Middle frontal gyrus (tissue), 1 donor: ENCODE results near the gene SSC4D.

ENCODE experiments used
- DNase-seq: peaks from one replicate; pipeline ENCODE4 v3.0.0-alpha.2; 2015; ENCODE audit warnings: low spot score; ENCODE audit errors: extremely low spot score

The SSC4D gene

DNA sequence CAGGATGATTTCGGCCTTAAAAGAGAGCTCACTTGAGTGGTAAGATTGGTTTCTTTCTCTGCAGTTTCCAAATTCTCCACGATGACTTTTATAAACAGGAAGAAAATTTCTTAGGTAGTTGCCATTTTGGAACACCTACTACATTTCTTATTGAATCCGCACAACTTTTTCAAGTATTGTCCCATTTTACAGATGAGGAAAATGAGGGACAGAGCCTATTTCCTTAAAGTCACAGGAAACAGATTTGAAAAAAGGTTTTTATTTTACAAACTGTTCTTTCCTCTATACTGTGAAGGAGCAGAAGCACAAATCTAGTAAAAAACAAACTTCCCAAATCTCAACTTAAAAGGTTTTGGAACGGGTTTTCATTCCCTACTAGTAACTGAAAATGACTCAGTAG is 53.4 kb downstream of the SSC4D start:
- no peak for DNase-seq

- no peak for DNase-seq
These were observed 54.3 kb downstream of the SSC4D start for GRCh38 chr7:76354981-76355730.

DNA sequence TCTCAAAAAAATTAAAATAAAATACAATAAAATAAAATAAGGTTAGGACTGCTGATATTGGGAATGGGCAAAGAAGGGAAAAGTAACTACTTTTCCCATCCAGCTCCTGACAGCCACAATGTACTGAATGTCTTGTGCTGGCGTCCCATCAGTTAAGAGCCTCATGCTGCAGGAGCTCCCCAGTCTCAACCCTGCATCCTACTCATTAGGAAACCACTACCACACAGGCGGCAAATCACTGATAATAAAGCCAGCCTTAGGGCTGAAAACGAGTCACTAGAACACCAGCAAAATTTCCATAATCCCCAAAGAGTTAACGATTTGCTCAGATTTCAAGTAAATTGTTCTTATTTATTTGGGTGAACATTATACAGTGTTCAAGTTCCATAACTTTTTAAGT is 55.0 kb downstream of the SSC4D start:
- DNase-seq: no peak

GRCh38 chr7:76353744-76354143 is 55.8 kb downstream of the SSC4D start:
- DNase-seq: no peak

DNA sequence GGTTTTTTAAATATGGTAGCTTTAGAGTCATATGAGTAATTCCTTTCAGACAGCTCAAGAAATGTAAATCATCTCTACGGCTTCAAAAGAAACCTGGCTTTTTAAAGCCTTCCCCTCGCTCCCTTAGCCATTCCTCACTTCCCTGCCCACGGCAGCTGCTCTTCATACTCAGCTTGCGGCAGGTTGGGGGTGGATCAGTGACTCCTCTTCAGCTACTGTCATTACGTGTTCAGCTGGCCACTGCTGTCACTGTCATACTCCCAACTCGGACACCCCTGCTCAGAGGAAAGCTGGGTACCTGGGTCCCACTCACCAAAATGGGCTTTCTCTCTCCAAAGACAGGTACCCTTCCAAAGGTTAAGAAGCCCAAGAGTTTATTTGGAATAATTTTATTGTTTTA is 57.3 kb downstream of the SSC4D start:
- DNase-seq: no peak

GRCh38 chr7:76351372-76351771 is 58.1 kb downstream of the SSC4D start:
- DNase-seq: no peak

DNA sequence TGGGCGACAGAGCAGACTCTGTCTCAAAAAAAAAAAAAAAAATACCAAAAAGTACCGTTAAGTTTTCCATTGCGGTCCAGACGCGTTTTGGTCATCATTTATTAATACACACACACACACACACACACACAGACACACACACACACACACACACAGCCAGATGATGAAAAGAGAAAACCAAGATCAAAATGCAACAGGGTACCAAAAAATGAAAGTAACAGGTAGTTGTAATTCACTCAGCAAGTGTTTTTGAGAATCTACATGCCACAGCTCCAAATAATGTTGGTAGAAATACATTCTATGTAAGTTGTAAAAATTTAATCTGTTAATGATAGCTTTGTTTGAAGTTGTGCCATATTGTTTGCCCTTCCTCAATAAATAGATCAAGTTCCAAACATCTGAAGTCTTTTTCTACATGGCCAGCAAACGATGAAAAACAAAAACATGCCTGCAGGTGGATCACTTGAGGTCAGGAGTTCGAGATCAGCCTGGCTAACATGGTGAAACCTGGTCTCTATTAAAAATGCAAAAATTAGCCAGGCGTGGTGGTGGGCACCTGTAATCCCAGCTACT is 60.1 kb downstream of the SSC4D start:
- DNase-seq: no peak

DNA sequence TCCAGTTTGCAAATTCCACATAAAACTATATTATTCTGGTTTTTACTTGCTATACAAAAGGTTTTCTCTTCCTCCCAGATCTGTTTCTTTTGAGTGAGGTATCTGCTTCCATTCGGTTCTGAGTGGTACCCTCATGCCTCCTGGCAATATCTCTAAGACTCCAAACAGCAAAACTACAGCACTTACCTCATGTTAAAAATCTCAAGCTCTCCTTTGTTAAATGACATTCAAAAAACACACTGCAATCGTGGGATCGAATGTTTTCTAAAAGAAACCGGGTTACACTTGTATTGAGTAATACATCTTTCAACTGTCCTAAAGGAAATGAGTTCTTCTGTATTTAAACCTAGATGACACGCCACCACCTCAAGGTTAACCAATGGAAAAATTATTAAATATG is 61.8 kb downstream of the SSC4D start:
- DNase-seq: no peak

DNA sequence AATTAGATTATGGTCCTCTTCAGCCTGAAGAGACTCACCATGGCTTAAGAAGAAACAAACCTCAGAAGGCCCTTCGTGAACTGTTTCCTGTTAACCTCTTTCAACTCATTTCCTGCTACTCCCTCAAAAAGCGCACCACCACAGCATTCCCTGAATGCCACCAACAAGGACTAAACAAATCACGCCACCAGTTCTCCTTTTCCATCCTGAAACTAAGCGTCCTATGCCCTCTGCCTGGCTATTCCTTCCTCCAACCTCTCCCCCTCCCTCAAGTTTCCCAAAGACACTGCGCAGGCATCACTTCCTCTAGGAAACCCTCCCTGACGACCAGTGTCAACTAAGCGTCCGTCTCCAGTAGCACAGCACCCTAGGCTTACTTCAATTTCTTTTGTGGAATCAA is 62.7 kb downstream of the SSC4D start:
- no peak for DNase-seq

GRCh38 chr7:76346097-76346496 is 63.4 kb downstream of the SSC4D start:
- no peak for DNase-seq

DNA sequence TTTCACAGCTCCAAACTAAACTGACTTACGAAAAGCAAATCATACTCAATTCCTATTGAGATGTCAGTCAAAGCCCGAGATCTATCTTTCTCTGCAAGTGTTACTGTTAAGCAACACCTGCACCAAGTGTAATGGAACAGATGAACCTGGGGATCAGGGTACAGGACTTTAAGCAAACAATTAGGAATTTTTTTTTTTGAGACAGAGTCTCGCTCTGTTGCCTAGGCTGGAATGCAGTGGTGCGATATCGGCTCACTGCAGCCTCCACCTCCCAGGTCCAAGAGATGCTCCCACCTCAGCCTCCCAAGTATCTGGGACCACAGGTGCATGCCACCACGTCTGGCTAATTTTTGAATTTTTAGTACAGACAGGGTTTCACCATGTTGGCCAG is 65.6 kb downstream of the SSC4D start:
- no peak for DNase-seq

- DNase-seq: no peak
These were observed 66.1 kb downstream of the SSC4D start for GRCh38 chr7:76343294-76343930.

DNA sequence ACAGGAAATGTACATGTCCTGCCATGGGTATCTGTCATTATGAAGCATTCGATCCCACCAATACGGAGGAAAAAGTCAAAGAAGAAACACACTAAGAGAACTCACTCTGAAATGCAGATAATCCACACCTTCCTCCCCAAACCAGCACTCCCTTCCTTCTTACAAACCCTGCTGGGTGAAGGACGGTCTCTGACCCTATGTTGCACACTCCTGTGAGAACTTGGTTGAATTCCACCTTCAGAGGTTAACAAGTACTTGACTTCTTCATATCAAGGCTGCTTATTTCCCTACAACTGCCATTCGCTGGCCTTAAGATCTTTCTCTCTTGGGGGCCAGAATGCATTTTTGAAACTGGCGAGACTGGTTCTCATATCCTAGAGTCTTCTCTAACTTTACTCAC is 67.3 kb downstream of the SSC4D start:
- no peak for DNase-seq

DNA sequence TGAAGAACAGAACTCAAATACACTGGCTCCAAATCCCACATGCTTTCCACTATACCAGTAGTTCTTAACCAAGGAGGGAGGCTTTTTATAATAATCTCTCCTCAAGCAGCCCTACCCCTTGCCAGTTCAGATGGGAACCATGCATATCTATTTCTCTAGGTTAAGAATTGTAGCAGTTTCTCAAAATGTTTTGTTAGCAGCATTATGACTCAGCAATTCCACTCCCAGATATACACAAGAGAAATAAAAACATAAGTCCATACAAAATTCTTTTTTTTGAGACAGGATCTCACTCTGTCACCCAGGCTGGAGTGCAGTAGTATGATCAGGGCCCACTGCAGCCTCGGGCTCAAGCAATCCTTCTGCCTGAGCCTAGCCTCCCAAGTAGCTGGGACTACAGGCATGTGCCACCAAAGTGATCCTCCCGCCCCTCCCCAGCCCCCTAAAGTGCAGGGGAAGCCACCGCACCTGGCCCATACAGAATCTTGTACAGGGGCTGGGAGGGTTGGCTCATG is 68.8 kb downstream of the SSC4D start:
- no peak for DNase-seq
